Vagina (tissue), 2 donors: Measurements from ENCODE around the gene NUP93.

Experiments used
- CTCF ChIP-seq, 3 experiments: fragments of 450-650 bp in 2 of 3; fragments of 200-600 bp in 1 of 3; sonication (generic) in 1 of 3; IDR thresholded peaks; one replicate each; pipeline ENCODE4 v1.5.1; 2017 to 2019; ENCODE audit warnings: antibody characterized with exemption in 3 of 3, mild to moderate bottlenecking in 2 of 3, moderate library complexity in 2 of 3
- POLR2AphosphoS5 ChIP-seq, 2 donors: sonication (generic); formaldehyde crosslinking; IDR thresholded peaks; one replicate each; pipeline ENCODE4 v1.9.0; 2017; ENCODE audit warnings: antibody characterized with exemption in 2 of 2, mild to moderate bottlenecking in 2 of 2, low read depth in 1 of 2; ENCODE audit not compliant: insufficient read depth in 1 of 2

GRCh38 chr16:56777482-56777881 lies 47.6 kb downstream of the NUP93 start:
- TF ChIP-seq CTCF (IDR thresholded peaks at IDR 0.05): no peak
- TF ChIP-seq POLR2AphosphoS5 (IDR thresholded peaks at IDR 0.05; ENCODE audit: insufficient read depth in 1 of 2, low read depth in 1 of 2): no peak
